Panc1 (cell line): ENCODE data around the gene LAMP1.

Experiments used
- POLR2AphosphoS5 ChIP-seq: IDR thresholded peaks from 2 replicates; pipeline ENCODE4 v1.6.1; 2012; ENCODE audit warnings: mild to moderate bottlenecking, low read depth, low read length, moderate library complexity
- REST ChIP-seq, 2 experiments: IDR thresholded peaks; 2 replicates each; pipeline ENCODE4 v1.6.1; 2011 to 2012; ENCODE audit warnings: low read depth in 2 of 2, control low read depth in 1 of 2, low read length in 1 of 2, mild to moderate bottlenecking in 1 of 2, moderate library complexity in 1 of 2; ENCODE audit not compliant: insufficient read depth in 1 of 2
- SIN3A ChIP-seq: IDR thresholded peaks from 2 replicates; pipeline ENCODE4 v1.6.1; 2012; ENCODE audit warnings: low read depth, mild to moderate bottlenecking, low read length, moderate library complexity, borderline replicate concordance; ENCODE audit not compliant: insufficient read depth
- TCF7L2 ChIP-seq: IDR thresholded peaks from 2 replicates; pipeline ENCODE4 v1.6.1; 2011; ENCODE audit warnings: mild to moderate bottlenecking, low read depth, low read length, inconsistent platforms
- TF ChIP-seq, protein P1 (sequence below): fragments of 450-650 bp; IDR thresholded peaks from 2 replicates; pipeline ENCODE4 v1.5.1; 2017; ENCODE audit warnings: mild to moderate bottlenecking

DNA sequence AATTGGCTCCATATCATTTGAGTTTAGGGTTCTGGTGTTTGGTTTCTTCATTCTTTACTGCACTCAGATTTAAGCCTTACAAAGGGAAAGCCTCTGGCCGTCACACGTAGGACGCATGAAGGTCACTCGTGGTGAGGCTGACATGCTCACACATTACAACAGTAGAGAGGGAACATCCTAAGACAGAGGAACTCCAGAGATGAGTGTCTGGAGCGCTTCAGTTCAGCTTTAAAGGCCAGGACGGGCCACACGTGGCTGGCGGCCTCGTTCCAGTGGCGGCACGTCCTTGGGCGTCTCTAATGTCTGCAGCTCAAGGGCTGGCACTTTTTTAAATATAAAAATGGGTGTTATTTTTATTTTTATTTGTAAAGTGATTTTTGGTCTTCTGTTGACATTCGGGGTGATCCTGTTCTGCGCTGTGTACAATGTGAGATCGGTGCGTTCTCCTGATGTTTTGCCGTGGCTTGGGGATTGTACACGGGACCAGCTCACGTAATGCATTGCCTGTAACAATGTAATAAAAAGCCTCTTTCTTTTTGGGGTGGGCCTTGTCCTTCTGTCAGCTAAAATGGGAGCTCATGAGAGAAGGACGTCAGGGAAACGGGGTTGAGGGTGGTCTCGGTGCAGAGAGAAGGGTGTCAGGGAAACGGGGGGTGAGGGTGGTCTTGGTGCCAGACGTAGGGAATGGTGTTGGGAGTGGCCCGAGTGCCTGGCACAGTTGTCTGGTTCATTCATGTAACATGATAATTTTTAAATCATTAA is 26.0 kb downstream of the LAMP1 start:
- TF ChIP-seq, protein P1, sequence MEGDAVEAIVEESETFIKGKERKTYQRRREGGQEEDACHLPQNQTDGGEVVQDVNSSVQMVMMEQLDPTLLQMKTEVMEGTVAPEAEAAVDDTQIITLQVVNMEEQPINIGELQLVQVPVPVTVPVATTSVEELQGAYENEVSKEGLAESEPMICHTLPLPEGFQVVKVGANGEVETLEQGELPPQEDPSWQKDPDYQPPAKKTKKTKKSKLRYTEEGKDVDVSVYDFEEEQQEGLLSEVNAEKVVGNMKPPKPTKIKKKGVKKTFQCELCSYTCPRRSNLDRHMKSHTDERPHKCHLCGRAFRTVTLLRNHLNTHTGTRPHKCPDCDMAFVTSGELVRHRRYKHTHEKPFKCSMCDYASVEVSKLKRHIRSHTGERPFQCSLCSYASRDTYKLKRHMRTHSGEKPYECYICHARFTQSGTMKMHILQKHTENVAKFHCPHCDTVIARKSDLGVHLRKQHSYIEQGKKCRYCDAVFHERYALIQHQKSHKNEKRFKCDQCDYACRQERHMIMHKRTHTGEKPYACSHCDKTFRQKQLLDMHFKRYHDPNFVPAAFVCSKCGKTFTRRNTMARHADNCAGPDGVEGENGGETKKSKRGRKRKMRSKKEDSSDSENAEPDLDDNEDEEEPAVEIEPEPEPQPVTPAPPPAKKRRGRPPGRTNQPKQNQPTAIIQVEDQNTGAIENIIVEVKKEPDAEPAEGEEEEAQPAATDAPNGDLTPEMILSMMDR = no peak
- no peak for TF ChIP-seq TCF7L2
- no peak for TF ChIP-seq POLR2AphosphoS5
- no peak for TF ChIP-seq REST (IDR thresholded peaks at IDR 0.05; ENCODE audit: insufficient read depth in 1 of 2, low read depth in 2 of 2, low read length in 1 of 2)
- TF ChIP-seq SIN3A = no peak
